ENCODE measurements around the gene RIOX2. TPM values are rescaled to one million over a fixed set of nuclear protein-coding genes. Genes with fewer than 3 reads are reported as not detected.

Gene RIOX2
- total and polyA plus RNA-seq, 2 donors (not counting 1 experiment from before 2014, with no cell fraction given) = 23.7 to 46.1 TPM

DNA sequence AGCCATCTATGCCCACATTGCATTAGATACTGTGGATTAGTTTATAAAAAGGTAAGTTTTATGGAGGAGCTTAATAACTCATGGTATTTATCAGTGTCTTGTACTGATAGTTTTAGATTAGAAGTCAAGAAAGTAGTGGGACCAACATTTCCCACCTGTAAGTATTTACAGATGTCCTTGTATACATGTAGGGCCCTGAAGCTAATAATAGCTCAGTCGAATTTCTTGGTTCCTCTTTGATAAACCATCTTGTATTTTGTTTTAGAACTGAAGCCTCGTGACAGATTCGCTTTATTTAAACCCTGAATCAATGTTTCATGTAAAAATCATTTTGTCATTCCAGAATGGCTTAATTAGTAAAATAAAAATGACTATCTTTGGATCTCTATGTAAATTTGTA, 77.0 kb downstream of the RIOX2 start:
- H3K79me2 ChIP-seq (ENCODE audit: control insufficient read depth, insufficient read depth, low read length) = no peaks in the 10 kb centered on the region
- no peak overlapping the region for H2AFZ ChIP-seq (ENCODE audit: low read length)
- no peak overlapping the region for H3K9ac ChIP-seq (ENCODE audit: insufficient read depth, low read length)
- H4K20me1 ChIP-seq (ENCODE audit: control insufficient read depth, extremely low read depth, insufficient read depth, low read length) = no peaks in the 10 kb centered on the region
- no peak overlapping the region for H3K4me2 ChIP-seq (ENCODE audit: extremely low read depth, insufficient read depth, low read length)
- H3K4me1 ChIP-seq (ENCODE audit: control insufficient read depth, extremely low read depth, insufficient read depth, low read length) = no peaks in the 10 kb centered on the region
- H3K9me3 ChIP-seq (ENCODE audit: control insufficient read depth, insufficient read depth, low read depth, low read length) = no peaks in the 10 kb centered on the region
- H3K27me3 ChIP-seq (ENCODE audit: control insufficient read depth, insufficient read depth, low read length) = no peaks in the 10 kb centered on the region
- no peak overlapping the region for H3K4me3 ChIP-seq (replicated peaks in 1 of 4; ENCODE audit: control extremely low read depth in 1 of 4, insufficient read depth in 1 of 4, low read depth in 3 of 4, low read length in 4 of 4)
- no peak for DNase-seq (ENCODE audit: low read depth in 2 of 2)
- H3K27ac ChIP-seq (ENCODE audit: insufficient read depth, low read length) = no peak overlapping the region
- no peak for TF ChIP-seq EZH2 (IDR thresholded peaks at IDR 0.05; ENCODE audit: low read length, missing control alignments)
- TF ChIP-seq, protein P1, sequence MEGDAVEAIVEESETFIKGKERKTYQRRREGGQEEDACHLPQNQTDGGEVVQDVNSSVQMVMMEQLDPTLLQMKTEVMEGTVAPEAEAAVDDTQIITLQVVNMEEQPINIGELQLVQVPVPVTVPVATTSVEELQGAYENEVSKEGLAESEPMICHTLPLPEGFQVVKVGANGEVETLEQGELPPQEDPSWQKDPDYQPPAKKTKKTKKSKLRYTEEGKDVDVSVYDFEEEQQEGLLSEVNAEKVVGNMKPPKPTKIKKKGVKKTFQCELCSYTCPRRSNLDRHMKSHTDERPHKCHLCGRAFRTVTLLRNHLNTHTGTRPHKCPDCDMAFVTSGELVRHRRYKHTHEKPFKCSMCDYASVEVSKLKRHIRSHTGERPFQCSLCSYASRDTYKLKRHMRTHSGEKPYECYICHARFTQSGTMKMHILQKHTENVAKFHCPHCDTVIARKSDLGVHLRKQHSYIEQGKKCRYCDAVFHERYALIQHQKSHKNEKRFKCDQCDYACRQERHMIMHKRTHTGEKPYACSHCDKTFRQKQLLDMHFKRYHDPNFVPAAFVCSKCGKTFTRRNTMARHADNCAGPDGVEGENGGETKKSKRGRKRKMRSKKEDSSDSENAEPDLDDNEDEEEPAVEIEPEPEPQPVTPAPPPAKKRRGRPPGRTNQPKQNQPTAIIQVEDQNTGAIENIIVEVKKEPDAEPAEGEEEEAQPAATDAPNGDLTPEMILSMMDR (conservative IDR thresholded peaks at IDR 0.05 in 1 of 2, IDR thresholded peaks at IDR 0.05 in 1 of 2; ENCODE audit: low read depth in 1 of 2, low read length in 2 of 2) = no peak
- H3K36me3 ChIP-seq (ENCODE audit: control insufficient read depth, insufficient read depth, low read length) = no peaks in the 10 kb centered on the region

DNA sequence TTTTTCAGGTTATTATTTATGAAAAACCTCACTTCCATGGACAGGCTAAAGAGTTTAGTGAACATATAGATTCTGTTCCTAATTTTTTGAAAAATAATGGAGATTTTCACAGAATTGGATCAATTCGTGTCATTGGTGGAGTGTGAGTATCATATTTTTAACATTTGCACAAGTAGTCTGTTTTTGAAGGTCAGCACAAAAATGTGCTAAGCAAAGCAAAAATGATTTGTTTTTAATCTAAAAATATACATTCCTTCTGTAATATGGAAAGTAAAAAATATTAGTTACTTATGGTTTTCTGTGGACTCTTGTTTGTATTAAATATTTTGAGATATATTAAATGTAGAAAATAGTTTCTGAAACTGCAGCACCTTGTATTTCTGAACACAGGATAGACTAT, 79.4 kb downstream of the RIOX2 start:
- Histone ChIP-seq H3K36me3 (ENCODE audit: control insufficient read depth, insufficient read depth, low read length) (no peaks in the 10 kb centered on the region), H3K27ac (ENCODE audit: insufficient read depth, low read length) (no peak overlapping the region), H3K4me1 (ENCODE audit: control insufficient read depth, extremely low read depth, insufficient read depth, low read length) (no peaks in the 10 kb centered on the region), H3K27me3 (ENCODE audit: control insufficient read depth, insufficient read depth, low read length) (no peaks in the 10 kb centered on the region), H3K9me3 (ENCODE audit: control insufficient read depth, insufficient read depth, low read depth, low read length) (no peaks in the 10 kb centered on the region), H3K4me3 (replicated peaks in 1 of 4; ENCODE audit: control extremely low read depth in 1 of 4, insufficient read depth in 1 of 4, low read depth in 3 of 4, low read length in 4 of 4) (no peak overlapping the region), H3K9ac (ENCODE audit: insufficient read depth, low read length) (no peak overlapping the region), H3K79me2 (ENCODE audit: control insufficient read depth, insufficient read depth, low read length) (no peaks in the 10 kb centered on the region), H4K20me1 (ENCODE audit: control insufficient read depth, extremely low read depth, insufficient read depth, low read length) (no peaks in the 10 kb centered on the region), H3K4me2 (ENCODE audit: extremely low read depth, insufficient read depth, low read length) (no peak overlapping the region), H2AFZ (ENCODE audit: low read length) (no peak overlapping the region)
- TF ChIP-seq, protein P1 (conservative IDR thresholded peaks at IDR 0.05 in 1 of 2, IDR thresholded peaks at IDR 0.05 in 1 of 2; ENCODE audit: low read depth in 1 of 2, low read length in 2 of 2) = no peak
- no peak for TF ChIP-seq EZH2 (IDR thresholded peaks at IDR 0.05; ENCODE audit: low read length, missing control alignments)
- no peak for DNase-seq (ENCODE audit: low read depth in 2 of 2)

Other genes starting within 250 kb of the RIOX2 start
- 6.1 and 10.0 TPM in 2 replicates for gene ARL6, start 207.7 kb downstream of the RIOX2 start, total RNA-seq
- 4.3 and 5.2 TPM in 2 replicates for gene ARL6, start 207.7 kb downstream of the RIOX2 start, polyA plus RNA-seq
- gene CRYBG3, start 150.4 kb downstream of the RIOX2 start, total RNA-seq = 29.9 and 33.4 TPM in 2 replicates
- 7.6 and 8.7 TPM in 2 replicates for gene CRYBG3, start 150.4 kb downstream of the RIOX2 start, polyA plus RNA-seq
- gene GABRR3, start 62.9 kb upstream of the RIOX2 start, total RNA-seq = not detected in 2 replicates
- gene GABRR3, start 62.9 kb upstream of the RIOX2 start, polyA plus RNA-seq = not detected in 2 replicates
- gene OR5AC2, start 114.7 kb upstream of the RIOX2 start, total RNA-seq = not detected in 2 replicates
- not detected in 2 replicates for gene OR5AC2, start 114.7 kb upstream of the RIOX2 start, polyA plus RNA-seq
- gene OR5H1, start 158.3 kb upstream of the RIOX2 start, total RNA-seq = not detected in 2 replicates
- not detected in 2 replicates for gene OR5H1, start 158.3 kb upstream of the RIOX2 start, polyA plus RNA-seq
- not detected in 2 replicates for gene OR5H14, start 175.0 kb upstream of the RIOX2 start, total RNA-seq
- gene OR5H14, start 175.0 kb upstream of the RIOX2 start, polyA plus RNA-seq = not detected in 2 replicates
- not detected in 2 replicates for gene OR5H15, start 194.3 kb upstream of the RIOX2 start, total RNA-seq
- not detected in 2 replicates for gene OR5H15, start 194.3 kb upstream of the RIOX2 start, polyA plus RNA-seq

Data from fibroblast of lung (primary cell).